ENCODE results near the gene MBOAT1. TPM values are rescaled to one million over a fixed set of nuclear protein-coding genes. Genes with fewer than 3 reads are reported as not detected.

Gene MBOAT1, protein sequence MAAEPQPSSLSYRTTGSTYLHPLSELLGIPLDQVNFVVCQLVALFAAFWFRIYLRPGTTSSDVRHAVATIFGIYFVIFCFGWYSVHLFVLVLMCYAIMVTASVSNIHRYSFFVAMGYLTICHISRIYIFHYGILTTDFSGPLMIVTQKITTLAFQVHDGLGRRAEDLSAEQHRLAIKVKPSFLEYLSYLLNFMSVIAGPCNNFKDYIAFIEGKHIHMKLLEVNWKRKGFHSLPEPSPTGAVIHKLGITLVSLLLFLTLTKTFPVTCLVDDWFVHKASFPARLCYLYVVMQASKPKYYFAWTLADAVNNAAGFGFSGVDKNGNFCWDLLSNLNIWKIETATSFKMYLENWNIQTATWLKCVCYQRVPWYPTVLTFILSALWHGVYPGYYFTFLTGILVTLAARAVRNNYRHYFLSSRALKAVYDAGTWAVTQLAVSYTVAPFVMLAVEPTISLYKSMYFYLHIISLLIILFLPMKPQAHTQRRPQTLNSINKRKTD
- 1 to 10 TPM; 5.0 to 7.0 TPM for total RNA-seq

DNA sequence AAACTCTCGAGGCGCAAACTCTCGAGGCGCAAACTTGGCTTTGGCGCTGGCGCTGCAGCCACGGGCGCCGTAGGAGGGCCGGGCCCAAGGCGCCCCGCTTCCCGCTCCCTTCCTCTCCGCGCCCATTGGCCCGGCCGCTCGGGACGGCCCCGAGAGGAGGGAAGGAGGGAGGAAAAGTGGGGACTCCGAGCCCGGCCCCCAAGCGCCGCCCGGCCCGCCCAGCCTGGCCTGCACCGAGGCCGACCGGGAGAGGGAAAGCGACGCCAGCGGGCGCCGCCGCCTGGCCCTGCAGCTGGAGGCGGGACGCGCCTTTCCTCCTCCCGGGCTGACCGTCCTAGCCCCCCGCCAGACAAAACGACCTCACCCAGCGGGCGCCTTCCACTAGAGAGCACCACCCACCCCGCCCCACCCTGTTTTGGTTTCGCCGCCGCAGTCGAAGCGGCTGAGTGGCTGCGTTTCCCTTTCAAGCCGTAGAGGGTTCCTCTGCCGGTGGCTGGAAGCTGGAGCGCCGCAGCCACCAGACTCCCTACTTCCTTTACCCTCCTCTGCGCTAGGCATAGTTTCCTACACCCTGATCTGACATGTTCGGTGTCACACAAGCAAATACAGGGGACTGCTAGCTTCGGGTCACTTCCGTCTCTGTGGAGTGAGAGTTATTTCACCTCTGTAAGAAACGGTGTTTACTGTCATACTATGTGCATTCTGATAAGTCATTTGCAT lies at the start of gene MBOAT1:
Gene MBOAT1 (minus strand): TSS at position 78 of the 720 bp plus-strand sequence. CDS start 235 bp downstream, outside the sequence.
- Histone ChIP-seq H3K36me3 (no peaks in the 10 kb centered on the region), H3K27me3 (no peaks in the 10 kb centered on the region), H3K4me1 (peaks cover 0 to 49% of the 10 kb centered on the region in 2 donors), H3K9me3 (no peaks in the 10 kb centered on the region), H3K27ac (peak within 1 kb of the TSS; percentile 94), H3K4me3 (peak within 1 kb of the TSS; percentile 68 to 85)
- TF ChIP-seq, protein P1, sequence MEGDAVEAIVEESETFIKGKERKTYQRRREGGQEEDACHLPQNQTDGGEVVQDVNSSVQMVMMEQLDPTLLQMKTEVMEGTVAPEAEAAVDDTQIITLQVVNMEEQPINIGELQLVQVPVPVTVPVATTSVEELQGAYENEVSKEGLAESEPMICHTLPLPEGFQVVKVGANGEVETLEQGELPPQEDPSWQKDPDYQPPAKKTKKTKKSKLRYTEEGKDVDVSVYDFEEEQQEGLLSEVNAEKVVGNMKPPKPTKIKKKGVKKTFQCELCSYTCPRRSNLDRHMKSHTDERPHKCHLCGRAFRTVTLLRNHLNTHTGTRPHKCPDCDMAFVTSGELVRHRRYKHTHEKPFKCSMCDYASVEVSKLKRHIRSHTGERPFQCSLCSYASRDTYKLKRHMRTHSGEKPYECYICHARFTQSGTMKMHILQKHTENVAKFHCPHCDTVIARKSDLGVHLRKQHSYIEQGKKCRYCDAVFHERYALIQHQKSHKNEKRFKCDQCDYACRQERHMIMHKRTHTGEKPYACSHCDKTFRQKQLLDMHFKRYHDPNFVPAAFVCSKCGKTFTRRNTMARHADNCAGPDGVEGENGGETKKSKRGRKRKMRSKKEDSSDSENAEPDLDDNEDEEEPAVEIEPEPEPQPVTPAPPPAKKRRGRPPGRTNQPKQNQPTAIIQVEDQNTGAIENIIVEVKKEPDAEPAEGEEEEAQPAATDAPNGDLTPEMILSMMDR (IDR thresholded peaks at IDR 0.05) = no peak
- peak; percentile 89 for DNase-seq (ENCODE audit: low spot score)

DNA sequence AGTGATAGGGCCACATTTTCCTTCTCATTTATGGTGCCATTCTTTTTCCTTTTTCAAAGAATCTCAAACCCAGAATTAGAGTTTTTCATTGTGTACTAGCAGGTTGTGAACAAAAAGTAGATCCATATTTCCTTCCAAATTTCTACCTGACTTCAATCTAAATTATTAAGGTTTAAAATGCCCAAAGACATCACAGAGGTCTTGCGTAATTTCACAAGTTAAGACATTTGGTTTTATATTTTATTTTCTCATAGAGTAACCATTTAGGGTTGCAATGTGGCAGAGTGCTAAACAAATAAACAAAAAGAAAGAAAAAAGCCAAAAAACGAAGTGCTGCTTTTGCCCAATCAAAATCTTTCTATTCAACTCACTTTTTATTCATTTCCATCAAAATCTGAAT lies 49.4 kb upstream of the MBOAT1 start:
- no peak overlapping the region for H3K4me3 ChIP-seq
- no peaks in the 10 kb centered on the region for H3K27me3 ChIP-seq
- H3K27ac ChIP-seq = no peak overlapping the region
- TF ChIP-seq, protein P1 (IDR thresholded peaks at IDR 0.05) = no peak
- peaks cover 0 to 7% of the 10 kb centered on the region in 2 donors for H3K9me3 ChIP-seq
- H3K36me3 ChIP-seq = no peaks in the 10 kb centered on the region
- DNase-seq (ENCODE audit: low spot score) = no peak
- H3K4me1 ChIP-seq = no peaks in the 10 kb centered on the region

DNA sequence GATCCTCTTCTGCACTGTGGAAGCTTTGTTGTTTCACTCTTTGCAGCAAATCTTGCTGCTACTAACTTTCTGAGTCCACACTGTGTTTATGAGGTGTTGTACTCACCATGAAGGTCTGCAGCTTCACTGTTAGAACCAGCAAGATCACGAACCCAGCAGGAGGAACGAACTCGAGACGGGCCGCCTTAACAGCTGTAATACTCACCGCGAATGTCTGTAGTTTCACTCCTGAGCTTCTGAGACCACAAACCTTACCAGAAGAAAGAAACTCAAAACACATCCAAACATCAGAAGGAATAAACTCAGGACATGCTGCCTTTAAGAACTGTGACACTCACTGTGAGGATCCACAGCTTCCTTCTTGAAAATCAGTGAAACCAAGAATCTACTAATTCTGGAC lies 48.1 kb upstream of the MBOAT1 start:
- no peaks in the 10 kb centered on the region for H3K27me3 ChIP-seq
- H3K4me1 ChIP-seq = no peaks in the 10 kb centered on the region
- H3K27ac ChIP-seq = no peak overlapping the region
- no peak for DNase-seq (ENCODE audit: low spot score)
- no peaks in the 10 kb centered on the region for H3K36me3 ChIP-seq
- H3K4me3 ChIP-seq = no peak overlapping the region
- TF ChIP-seq, protein P1 (IDR thresholded peaks at IDR 0.05) = no peak
- peaks cover 0 to 7% of the 10 kb centered on the region in 2 donors for H3K9me3 ChIP-seq

DNA sequence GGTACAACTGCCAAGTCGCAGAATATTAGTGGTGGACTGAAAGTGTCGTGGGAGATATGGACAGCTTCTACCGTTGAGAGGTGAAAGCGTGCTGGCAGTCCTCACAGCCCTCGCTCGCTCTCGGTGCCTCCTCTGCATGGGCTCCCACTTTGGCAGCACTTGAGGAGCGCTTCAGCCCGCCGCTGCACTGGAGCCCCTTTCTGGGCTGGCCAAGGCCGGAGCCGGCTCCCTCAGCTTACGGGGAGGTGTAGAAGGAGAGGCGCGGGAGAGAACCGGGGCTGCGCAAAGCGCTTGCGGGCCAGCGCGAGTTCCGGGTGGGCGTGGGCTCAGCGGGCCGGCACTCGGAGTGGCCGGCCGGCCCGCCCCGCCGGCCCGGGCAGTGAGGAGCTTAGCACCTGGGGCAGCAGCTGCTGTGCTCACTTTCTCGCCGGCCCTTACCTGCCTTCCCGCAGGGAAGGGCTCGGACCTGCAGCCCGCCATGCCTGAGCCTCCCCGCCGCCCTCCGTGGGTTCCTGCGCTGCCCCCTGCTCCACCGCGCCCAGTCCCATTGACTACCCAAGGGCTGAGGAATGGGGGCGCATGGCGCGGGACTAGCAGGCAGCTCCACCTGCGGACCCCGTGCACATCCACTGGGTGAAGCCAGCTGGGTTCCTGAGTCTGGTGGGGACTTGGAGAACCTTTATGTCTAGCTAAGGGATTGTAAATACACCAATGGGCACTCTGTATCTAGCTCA lies 47.2 kb upstream of the MBOAT1 start:
- H3K4me1 ChIP-seq = no peaks in the 10 kb centered on the region
- H3K36me3 ChIP-seq = no peaks in the 10 kb centered on the region
- H3K27ac ChIP-seq = no peak overlapping the region
- TF ChIP-seq, protein P1 (IDR thresholded peaks at IDR 0.05) = no peak
- no peaks in the 10 kb centered on the region for H3K27me3 ChIP-seq
- DNase-seq (ENCODE audit: low spot score) = no peak
- H3K4me3 ChIP-seq = no peak overlapping the region
- peaks cover 0 to 7% of the 10 kb centered on the region in 2 donors for H3K9me3 ChIP-seq

DNA sequence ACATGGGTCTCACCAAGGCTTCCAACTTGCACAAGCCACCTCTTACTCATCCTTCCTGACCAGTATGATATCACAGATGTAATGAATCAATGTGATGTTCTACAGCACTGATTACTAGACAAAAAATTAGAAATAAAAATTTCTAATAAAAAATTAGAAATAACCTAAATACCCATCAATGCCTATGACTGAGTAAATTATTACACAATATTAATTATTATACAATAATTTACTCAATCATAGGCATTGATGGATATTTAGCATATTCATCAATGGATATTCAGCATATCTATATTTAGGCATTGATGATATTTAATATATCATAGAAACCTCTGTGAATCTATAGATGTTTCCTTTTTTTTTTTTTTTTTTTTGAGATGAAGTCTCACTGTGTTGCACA lies 43.2 kb upstream of the MBOAT1 start:
- no peak overlapping the region for H3K4me3 ChIP-seq
- no peaks in the 10 kb centered on the region for H3K9me3 ChIP-seq
- H3K27ac ChIP-seq = no peak overlapping the region
- no peaks in the 10 kb centered on the region for H3K4me1 ChIP-seq
- DNase-seq (ENCODE audit: low spot score) = no peak
- H3K36me3 ChIP-seq = no peaks in the 10 kb centered on the region
- TF ChIP-seq, protein P1 (IDR thresholded peaks at IDR 0.05) = no peak
- H3K27me3 ChIP-seq = no peaks in the 10 kb centered on the region
